Measurements from ENCODE around the gene FIG4.
"Not testable (repeated sequence)": the region's sequence is repeated elsewhere in the genome, so short reads cannot be mapped to it uniquely, and the experiment has no call there.

The FIG4 gene

GRCh38 chr6:109690737-109691621 is at the start of gene FIG4, which contains the start of gene AK9:
TSS of gene FIG4 (plus strand) at chr6:109691296. CDS start at chr6:109691436, 140 bp downstream.
TSS of gene AK9 (minus strand) at chr6:109691202. CDS start at chr6:109675745, 15,457 bp downstream.
- DNase-seq (ENCODE audit: low spot score) = peak; percentile 93

- DNase-seq (ENCODE audit: low spot score) = no peak
Measured at GRCh38 chr6:109644131-109644530, 47.0 kb upstream of the FIG4 start.

GRCh38 chr6:109653264-109653663 is 37.8 kb upstream of the FIG4 start:
- DNase-seq (ENCODE audit: low spot score) = no peak

GRCh38 chr6:109655761-109656262 is 35.3 kb upstream of the FIG4 start:
- DNase-seq (ENCODE audit: low spot score) = no peak

- no peak for DNase-seq (ENCODE audit: low spot score)
Measured at GRCh38 chr6:109660526-109661320, 30.4 kb upstream of the FIG4 start.

- no peak for DNase-seq (ENCODE audit: low spot score)
Measured at GRCh38 chr6:109662192-109662591, 28.9 kb upstream of the FIG4 start.

GRCh38 chr6:109669811-109670210 is 21.3 kb upstream of the FIG4 start:
- no peak for DNase-seq (ENCODE audit: low spot score)

- DNase-seq (ENCODE audit: low spot score) = no peak
Measured at GRCh38 chr6:109671733-109672132, 19.4 kb upstream of the FIG4 start.

GRCh38 chr6:109672175-109672574 is 18.9 kb upstream of the FIG4 start:
- DNase-seq (ENCODE audit: low spot score) = no peak

- no peak for DNase-seq (ENCODE audit: low spot score)
Measured at GRCh38 chr6:109672839-109673238, 18.3 kb upstream of the FIG4 start.

GRCh38 chr6:109676724-109677123 is 14.4 kb upstream of the FIG4 start:
- DNase-seq (ENCODE audit: low spot score) = no peak

GRCh38 chr6:109678240-109678639 is 12.9 kb upstream of the FIG4 start:
- DNase-seq (ENCODE audit: low spot score) = no peak

GRCh38 chr6:109678661-109679505 is 12.2 kb upstream of the FIG4 start:
- not testable (repeated sequence) for DNase-seq (ENCODE audit: low spot score)

- no peak for DNase-seq (ENCODE audit: low spot score)
Measured at GRCh38 chr6:109686566-109687265, 4.4 kb upstream of the FIG4 start.

GRCh38 chr6:109687271-109687761 is 3.8 kb upstream of the FIG4 start:
- DNase-seq (ENCODE audit: low spot score) = peak; percentile 53

- peak; percentile 58 for DNase-seq (ENCODE audit: low spot score)
Measured at GRCh38 chr6:109690373-109690736, 741 bp upstream of the FIG4 start.

- no peak for DNase-seq (ENCODE audit: low spot score)
Measured at GRCh38 chr6:109693111-109693510, 2.0 kb downstream of the FIG4 start.

- no peak for DNase-seq (ENCODE audit: low spot score)
Measured at GRCh38 chr6:109695468-109695867, 4.4 kb downstream of the FIG4 start.

GRCh38 chr6:109696355-109696754 is 5.3 kb downstream of the FIG4 start:
- DNase-seq (ENCODE audit: low spot score) = no peak

GRCh38 chr6:109701221-109701620 is 10.1 kb downstream of the FIG4 start:
- DNase-seq (ENCODE audit: low spot score) = no peak

GRCh38 chr6:109701774-109702173 is 10.7 kb downstream of the FIG4 start:
- DNase-seq (ENCODE audit: low spot score) = no peak
